ENCODE data around the gene FSD2. TPM values are rescaled to one million over a fixed set of nuclear protein-coding genes. Genes with fewer than 3 reads are reported as not detected.

FSD2 gene
- total RNA-seq, 1 donor from 2014 or later = not detected

GRCh38 chr15:82731527-82731926 is 74.3 kb downstream of the FSD2 start:
- intact Hi-C loops (cut with DNase I) = no loop called here
- Histone ChIP-seq H3K4me3 (no peak overlapping the region), H3K27me3 (no peaks in the 10 kb centered on the region), H3K36me3 (no peaks in the 10 kb centered on the region), H3K9me3 (no peaks in the 10 kb centered on the region), H3K27ac (no peak overlapping the region), H3K4me1 (no peaks in the 10 kb centered on the region)
- TF ChIP-seq POLR2AphosphoS5 (IDR thresholded peaks at IDR 0.05; ENCODE audit: insufficient read depth in 1 of 2, low read depth in 1 of 2) (no peak), POLR2A (IDR thresholded peaks at IDR 0.05) (no peak), CTCF (IDR thresholded peaks at IDR 0.05) (no peak)
- DNase-seq (ENCODE audit: extremely low spot score in 2 of 2) = no peak

GRCh38 chr15:82730022-82730530 is 75.8 kb downstream of the FSD2 start:
- H3K4me1 ChIP-seq = no peaks in the 10 kb centered on the region
- no peak overlapping the region for H3K4me3 ChIP-seq
- H3K27me3 ChIP-seq = no peaks in the 10 kb centered on the region
- no peak overlapping the region for H3K27ac ChIP-seq
- H3K36me3 ChIP-seq = no peaks in the 10 kb centered on the region
- intact Hi-C loops (cut with DNase I) = no loop called here
- no peaks in the 10 kb centered on the region for H3K9me3 ChIP-seq
- no peak for DNase-seq (ENCODE audit: extremely low spot score in 2 of 2)
- TF ChIP-seq CTCF (IDR thresholded peaks at IDR 0.05) (no peak), POLR2A (IDR thresholded peaks at IDR 0.05) (no peak), POLR2AphosphoS5 (IDR thresholded peaks at IDR 0.05; ENCODE audit: insufficient read depth in 1 of 2, low read depth in 1 of 2) (no peak)

GRCh38 chr15:82726816-82727215 is 79.1 kb downstream of the FSD2 start:
- no peak for TF ChIP-seq CTCF (IDR thresholded peaks at IDR 0.05)
- no peak for TF ChIP-seq POLR2A (IDR thresholded peaks at IDR 0.05)
- no peak for TF ChIP-seq POLR2AphosphoS5 (IDR thresholded peaks at IDR 0.05; ENCODE audit: insufficient read depth in 1 of 2, low read depth in 1 of 2)
- H3K27ac ChIP-seq = no peak overlapping the region
- intact Hi-C loops (cut with DNase I) = no loop called here
- no peaks in the 10 kb centered on the region for H3K27me3 ChIP-seq
- H3K9me3 ChIP-seq = no peaks in the 10 kb centered on the region
- no peaks in the 10 kb centered on the region for H3K4me1 ChIP-seq
- no peak overlapping the region for H3K4me3 ChIP-seq
- no peak for DNase-seq (ENCODE audit: extremely low spot score in 2 of 2)
- no peaks in the 10 kb centered on the region for H3K36me3 ChIP-seq

- no peaks in the 10 kb centered on the region for H3K36me3 ChIP-seq
- peaks cover 5% of the 10 kb centered on the region for H3K4me1 ChIP-seq
- DNase-seq (ENCODE audit: extremely low spot score in 2 of 2) = no peak
- H3K27me3 ChIP-seq = no peaks in the 10 kb centered on the region
- no peak overlapping the region for H3K27ac ChIP-seq
- H3K4me3 ChIP-seq = no peak overlapping the region
- H3K9me3 ChIP-seq = no peaks in the 10 kb centered on the region
- intact Hi-C loops (cut with DNase I) = no loop called here
- TF ChIP-seq POLR2A (IDR thresholded peaks at IDR 0.05) (no peak), POLR2AphosphoS5 (IDR thresholded peaks at IDR 0.05; ENCODE audit: insufficient read depth in 1 of 2, low read depth in 1 of 2) (no peak), CTCF (IDR thresholded peaks at IDR 0.05) (no peak)
Measured at GRCh38 chr15:82715003-82715402, 90.9 kb downstream of the FSD2 start.

- intact Hi-C loops (cut with DNase I) = no loop called here
- Histone ChIP-seq H3K27me3 (no peaks in the 10 kb centered on the region), H3K9me3 (no peaks in the 10 kb centered on the region), H3K36me3 (no peaks in the 10 kb centered on the region), H3K4me3 (no peak overlapping the region), H3K27ac (no peak overlapping the region), H3K4me1 (peaks cover 11% of the 10 kb centered on the region)
- TF ChIP-seq CTCF (IDR thresholded peaks at IDR 0.05) = no peak
- TF ChIP-seq POLR2A (IDR thresholded peaks at IDR 0.05) = no peak
- DNase-seq (ENCODE audit: extremely low spot score in 2 of 2) = no peak
Measured at GRCh38 chr15:82714016-82714415, 91.9 kb downstream of the FSD2 start.

Data from vagina (tissue), 2 donors.